HEK293T (cell line): Measurements from ENCODE around the gene MYO16.

Experiments
- BHLHE40 ChIP-seq: fragments of 450-650 bp; IDR thresholded peaks from 2 replicates; pipeline ENCODE4 v1.6.1; 2016; ENCODE audit warnings: mild to moderate bottlenecking, moderate library complexity, borderline replicate concordance
- ELF4 ChIP-seq: fragments of 450-650 bp; IDR thresholded peaks from 2 replicates; pipeline ENCODE4 v1.6.1; 2017; ENCODE audit warnings: antibody characterized with exemption
- FOXK2 ChIP-seq: fragments of 450-650 bp; IDR thresholded peaks from 2 replicates; pipeline ENCODE4 v1.6.1; 2016; ENCODE audit warnings: mild to moderate bottlenecking
- FOXM1 ChIP-seq: fragments of 450-650 bp; IDR thresholded peaks from 2 replicates; pipeline ENCODE4 v1.6.1; 2017; ENCODE audit warnings: mild to moderate bottlenecking, borderline replicate concordance
- LEF1 ChIP-seq: fragments of 450-650 bp; IDR thresholded peaks from 2 replicates; pipeline ENCODE4 v1.6.1; 2017; ENCODE audit warnings: mild to moderate bottlenecking, borderline replicate concordance
- NFRKB ChIP-seq: fragments of 450-650 bp; IDR thresholded peaks from 2 replicates; pipeline ENCODE4 v1.6.1; 2016; ENCODE audit warnings: mild to moderate bottlenecking, moderate library complexity
- PKNOX1 ChIP-seq: fragments of 450-650 bp; IDR thresholded peaks from 2 replicates; pipeline ENCODE4 v1.6.1; 2016
- SP1 ChIP-seq: fragments of 450-650 bp; IDR thresholded peaks from 2 replicates; pipeline ENCODE4 v1.6.1; 2017
- SUZ12 ChIP-seq: fragments of 450-650 bp; IDR thresholded peaks from 2 replicates; pipeline ENCODE4 v1.6.1; 2016; ENCODE audit warnings: mild to moderate bottlenecking
- TARDBP ChIP-seq: fragments of 450-650 bp; IDR thresholded peaks from 2 replicates; pipeline ENCODE4 v1.6.1; 2016

GRCh38 chr13:108747843-108748242 lies 118.4 kb downstream of the MYO16 start:
- no peak for TF ChIP-seq TARDBP
- TF ChIP-seq ELF4 = no peak
- no peak for TF ChIP-seq FOXK2
- TF ChIP-seq SP1 = no peak
- no peak for TF ChIP-seq FOXM1
- TF ChIP-seq LEF1 = no peak
- TF ChIP-seq BHLHE40 = no peak
- TF ChIP-seq SUZ12 = no peak
- TF ChIP-seq NFRKB = no peak
- TF ChIP-seq PKNOX1 = no peak
